HG03439 (cell line): ENCODE measurements around the gene SLC12A6.
A peak's percentile ranks its signal among the peaks of the same experiment; 100 is the strongest.
"Not testable (repeated sequence)": the region's sequence is repeated elsewhere in the genome, so short reads cannot be mapped to it uniquely, and the experiment has no call there.

Source experiments
- ATAC-seq: cut with Tn5 transposase; IDR thresholded peaks from one replicate; pipeline ENCODE4 v1.9.1; 2021; ENCODE audit warnings: mild to moderate bottlenecking, moderate library complexity; ENCODE audit not compliant: unreplicated experiment

The SLC12A6 gene

DNA sequence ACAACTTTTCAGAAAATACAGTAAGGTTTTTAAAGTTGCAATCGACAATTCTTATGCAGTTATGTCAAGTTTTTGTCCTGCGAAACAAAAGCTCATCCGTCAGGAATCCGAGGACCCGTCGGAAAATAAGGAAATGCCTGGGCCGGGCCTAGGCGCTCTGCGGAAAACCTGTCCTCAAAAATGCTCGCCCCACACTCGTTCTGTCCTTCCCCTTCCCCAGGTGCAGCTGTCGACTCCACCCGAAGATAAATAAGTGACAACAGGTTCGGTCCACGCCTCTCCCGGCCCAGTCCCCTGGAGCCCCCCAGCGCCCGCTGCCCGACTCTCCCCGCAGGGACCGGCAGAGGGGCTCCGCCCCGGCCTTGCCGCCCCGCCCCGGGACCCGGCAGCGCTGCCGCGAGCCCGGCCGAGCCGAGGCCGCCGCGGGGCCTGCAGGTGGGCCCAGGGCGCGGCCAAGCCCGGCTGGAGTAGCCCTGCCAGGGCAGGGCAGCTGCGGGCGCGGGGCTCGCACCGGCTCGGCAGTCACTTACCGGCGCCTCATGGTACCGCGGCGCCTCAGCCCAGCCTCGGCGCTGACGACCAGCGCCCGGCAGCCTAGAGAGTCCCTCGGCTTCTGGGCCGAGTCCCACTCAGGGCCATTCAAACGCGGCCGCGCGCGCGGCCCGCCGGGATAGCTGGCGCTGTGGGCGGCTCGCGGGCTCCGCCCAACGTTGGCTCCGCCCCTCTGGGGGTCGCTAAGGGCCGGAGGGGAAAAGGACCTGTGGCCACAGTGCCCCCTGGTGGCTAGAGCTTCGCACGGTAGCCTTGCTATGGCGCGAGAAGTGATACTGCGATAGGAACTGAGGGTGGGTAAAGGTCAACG is 127.9 kb downstream of the SLC12A6 start, which contains the start of gene KATNBL1:
Gene KATNBL1, minus strand, starts transcription at position 676 of the 862 bp plus-strand sequence. CDS start 46,420 bp downstream, outside the sequence.
- peak; percentile 92 for ATAC-seq

- ATAC-seq = no peak
Measured at GRCh38 chr15:34206011-34206410, 131.6 kb downstream of the SLC12A6 start.

GRCh38 chr15:34203936-34204335 is 133.6 kb downstream of the SLC12A6 start:
- no peak for ATAC-seq

- ATAC-seq = no peak
Measured at GRCh38 chr15:34203305-34203704, 134.3 kb downstream of the SLC12A6 start.

DNA sequence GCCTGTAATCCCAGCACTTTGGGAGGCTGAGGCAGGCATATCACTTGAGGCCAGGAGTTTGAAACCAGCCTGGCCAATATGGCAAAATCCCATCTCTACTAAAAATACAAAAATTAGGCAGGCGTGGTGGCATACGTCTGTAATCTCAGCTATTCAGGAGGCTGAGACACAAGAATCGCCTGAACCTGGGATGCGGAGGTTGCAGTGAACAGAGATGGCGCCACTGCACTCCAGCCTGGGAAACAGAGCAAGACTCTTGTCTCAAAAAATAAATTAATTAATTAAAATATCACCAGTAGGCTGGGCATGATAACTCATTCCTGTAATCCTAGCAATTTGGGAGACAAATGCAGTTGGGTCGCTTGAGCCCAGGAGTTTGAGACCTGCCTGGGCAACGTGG is 144.3 kb downstream of the SLC12A6 start:
- ATAC-seq = not testable (repeated sequence)

DNA sequence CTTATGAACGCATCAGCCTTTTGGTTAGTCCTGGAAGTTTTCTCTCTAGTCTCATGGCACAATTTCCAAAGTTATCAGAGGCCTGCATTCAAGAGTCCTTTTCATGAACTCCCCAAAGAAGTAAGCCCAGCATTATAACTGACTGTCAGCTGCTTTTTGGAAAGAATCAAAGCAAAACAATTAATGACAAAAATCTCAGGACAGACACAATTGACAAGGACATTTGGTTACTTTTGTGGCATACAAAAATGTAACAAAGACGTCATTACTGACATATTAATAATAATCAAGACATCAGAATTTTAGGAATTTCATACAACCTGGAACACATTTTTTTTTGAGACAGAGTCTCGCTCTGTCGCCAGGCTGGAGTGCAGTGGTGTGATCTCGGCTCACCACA is 148.9 kb downstream of the SLC12A6 start:
- no peak for ATAC-seq

DNA sequence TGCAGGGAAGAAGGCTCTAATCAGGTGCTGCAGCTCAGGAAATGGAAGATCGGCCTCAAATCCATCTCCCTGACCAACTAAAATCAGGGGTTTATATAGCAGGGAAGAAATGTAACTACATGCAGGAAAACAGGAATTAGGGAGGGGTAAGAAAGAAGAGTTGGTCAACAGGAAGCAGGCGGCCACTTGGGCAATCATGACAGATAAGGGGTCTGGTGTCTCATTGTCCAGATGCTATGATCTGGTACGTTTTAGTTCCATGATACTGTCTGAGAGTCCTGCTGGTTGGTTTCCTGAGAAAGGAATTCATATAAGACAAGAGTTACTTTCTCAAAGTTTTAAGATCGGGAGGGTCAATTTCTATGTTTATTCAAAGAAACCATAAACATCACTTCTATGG is 151.9 kb downstream of the SLC12A6 start:
- no peak for ATAC-seq

- ATAC-seq = no peak
Measured at GRCh38 chr15:34182942-34183341, 154.6 kb downstream of the SLC12A6 start.
